ENCODE data around the gene PRKCZ.

PRKCZ gene

GRCh38 chr1:2185880-2186855 lies 136.0 kb downstream of the PRKCZ start:
- in situ Hi-C loops (cut with MboI; ENCODE audit: low sequenced_read_pairs) = no loop called here

DNA sequence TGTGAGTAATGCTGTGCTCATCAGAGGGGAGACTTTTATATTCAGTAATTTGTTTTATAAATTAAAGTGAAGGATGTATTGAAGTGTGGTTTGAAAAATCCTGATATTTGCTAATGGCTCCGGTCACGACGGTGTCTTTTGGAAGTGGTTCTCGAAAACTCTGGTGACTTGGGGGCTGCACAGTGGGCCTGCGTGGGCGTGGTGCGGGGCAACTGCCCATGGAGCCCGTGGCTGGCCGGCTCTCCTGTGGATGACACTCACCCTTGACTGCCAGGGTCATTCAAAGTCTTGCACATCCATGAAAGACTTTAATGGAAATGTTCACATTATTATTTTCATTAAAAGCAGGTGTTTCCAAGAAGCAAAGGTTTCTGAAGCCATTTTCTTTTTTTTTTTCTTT lies 136.7 kb downstream of the PRKCZ start:
- in situ Hi-C loops (cut with MboI; ENCODE audit: low sequenced_read_pairs) = no loop called here

DNA sequence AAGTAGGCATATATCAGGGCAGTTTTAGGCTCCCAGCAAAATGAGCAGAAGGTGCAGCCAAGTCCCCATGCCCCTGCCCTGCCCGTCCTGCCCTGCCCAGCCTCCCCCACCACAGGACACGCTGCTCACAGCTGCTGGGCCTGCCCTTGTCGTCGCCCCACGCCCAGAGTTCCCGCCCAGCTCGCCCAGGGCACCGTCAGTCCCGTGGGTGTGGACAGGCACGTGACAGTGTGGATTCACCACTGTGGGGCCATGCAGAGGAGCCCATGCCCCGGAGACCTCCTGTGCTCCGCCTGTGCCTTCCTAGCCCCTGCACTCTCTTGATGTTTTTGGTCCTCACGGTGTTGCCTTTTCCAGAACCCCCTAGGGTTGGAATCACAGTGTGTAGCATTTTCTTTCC lies 137.4 kb downstream of the PRKCZ start:
- in situ Hi-C loops (cut with MboI; ENCODE audit: low sequenced_read_pairs) = no loop called here

DNA sequence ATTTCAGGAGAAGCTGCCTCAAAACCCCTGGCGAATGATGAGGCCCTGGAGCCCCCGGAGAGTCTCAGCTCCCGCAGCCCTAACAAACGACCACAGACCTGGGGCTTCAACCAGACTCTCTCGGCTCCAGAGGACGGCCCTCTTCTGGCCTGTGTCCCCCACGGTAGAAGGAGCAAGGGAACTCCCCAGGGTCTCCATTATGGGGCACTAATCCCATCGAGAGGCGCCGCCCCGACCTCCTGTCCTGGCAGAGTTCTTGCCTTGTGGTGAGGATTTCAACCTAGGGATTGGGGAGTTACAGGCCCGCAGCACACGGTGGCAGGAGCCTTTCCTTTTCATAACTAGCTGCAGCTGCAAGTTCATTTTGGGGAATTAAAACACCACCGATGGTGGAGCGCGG lies 138.1 kb downstream of the PRKCZ start:
- in situ Hi-C loops (cut with MboI; ENCODE audit: low sequenced_read_pairs) = no loop called here

GRCh38 chr1:2189459-2190425 lies 139.5 kb downstream of the PRKCZ start:
- in situ Hi-C loops (cut with MboI; ENCODE audit: low sequenced_read_pairs) = no loop called here

DNA sequence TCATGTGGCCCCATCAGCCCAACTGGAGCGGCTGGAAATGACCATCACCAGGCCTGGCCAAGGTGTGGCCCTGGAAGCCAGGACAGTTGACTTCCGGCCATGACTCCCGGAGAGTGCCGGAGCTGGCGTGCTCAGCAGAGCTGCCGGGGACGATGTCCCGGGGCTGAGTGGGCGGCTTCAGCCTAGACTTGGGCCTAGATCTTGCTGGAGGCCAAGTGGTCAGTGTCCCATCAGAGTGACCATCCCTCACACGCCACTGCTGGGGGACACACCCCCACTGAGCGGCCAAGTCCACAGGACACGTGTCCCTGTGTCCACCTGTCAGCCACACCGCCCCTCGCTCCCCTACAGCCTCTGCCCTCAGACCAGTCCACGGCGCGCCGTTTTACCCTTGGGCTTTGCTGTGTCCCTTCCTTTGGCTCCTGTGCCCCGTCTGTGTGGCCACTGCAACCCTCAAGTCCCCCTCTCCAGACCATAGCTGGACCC lies 140.3 kb downstream of the PRKCZ start:
- in situ Hi-C loops (cut with MboI; ENCODE audit: low sequenced_read_pairs) = no loop called here

- in situ Hi-C loops (cut with MboI; ENCODE audit: low sequenced_read_pairs) = no loop called here
Measured at GRCh38 chr1:2192031-2192995, 142.1 kb downstream of the PRKCZ start.

DNA sequence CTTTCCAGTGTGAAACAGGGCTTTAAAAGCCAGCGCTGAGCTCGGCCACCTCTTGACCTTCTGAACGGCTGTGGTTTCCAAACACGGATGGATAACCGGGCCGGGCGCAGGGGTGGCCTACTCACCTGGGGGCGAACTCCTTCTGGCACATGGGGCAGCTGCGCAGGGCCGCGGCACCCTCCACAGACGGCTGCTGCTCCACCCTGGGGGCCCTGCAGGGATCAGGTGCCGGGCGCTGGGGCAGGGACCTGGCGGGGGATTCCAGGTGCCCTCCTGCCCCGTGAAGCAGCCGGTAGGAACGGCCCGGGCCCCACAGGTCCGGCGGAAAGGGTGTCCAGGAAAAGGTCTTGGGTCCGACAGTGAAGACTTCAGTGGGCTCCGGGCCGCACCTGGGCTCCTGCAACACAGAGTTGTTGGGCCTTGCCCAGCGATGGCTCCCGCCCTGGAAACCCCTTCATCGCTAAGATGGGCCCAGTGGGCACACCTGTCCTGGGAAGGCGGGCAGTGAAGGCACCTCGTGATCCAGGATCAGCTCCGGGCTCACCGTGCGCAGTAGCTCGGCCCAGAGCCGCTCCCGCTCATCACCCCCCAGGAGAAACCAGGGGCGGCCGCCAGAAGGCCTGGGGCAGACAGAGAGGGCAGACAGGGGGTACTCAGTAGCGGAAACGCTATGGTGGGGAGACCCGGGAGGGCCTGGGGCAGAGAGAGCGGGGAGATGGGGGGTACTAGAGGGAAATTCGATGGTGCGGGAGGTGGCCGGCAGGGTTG lies 143.5 kb downstream of the PRKCZ start:
- in situ Hi-C loops (cut with MboI; ENCODE audit: low sequenced_read_pairs) = no loop called here

- in situ Hi-C loops (cut with MboI; ENCODE audit: low sequenced_read_pairs) = no loop called here
Measured at GRCh38 chr1:2194319-2194897, 144.2 kb downstream of the PRKCZ start, which contains the start of gene FAAP20. Gene FAAP20 (minus strand): TSS chr1:2194772. CDS start chr1:2194749, 23 bp downstream.

DNA sequence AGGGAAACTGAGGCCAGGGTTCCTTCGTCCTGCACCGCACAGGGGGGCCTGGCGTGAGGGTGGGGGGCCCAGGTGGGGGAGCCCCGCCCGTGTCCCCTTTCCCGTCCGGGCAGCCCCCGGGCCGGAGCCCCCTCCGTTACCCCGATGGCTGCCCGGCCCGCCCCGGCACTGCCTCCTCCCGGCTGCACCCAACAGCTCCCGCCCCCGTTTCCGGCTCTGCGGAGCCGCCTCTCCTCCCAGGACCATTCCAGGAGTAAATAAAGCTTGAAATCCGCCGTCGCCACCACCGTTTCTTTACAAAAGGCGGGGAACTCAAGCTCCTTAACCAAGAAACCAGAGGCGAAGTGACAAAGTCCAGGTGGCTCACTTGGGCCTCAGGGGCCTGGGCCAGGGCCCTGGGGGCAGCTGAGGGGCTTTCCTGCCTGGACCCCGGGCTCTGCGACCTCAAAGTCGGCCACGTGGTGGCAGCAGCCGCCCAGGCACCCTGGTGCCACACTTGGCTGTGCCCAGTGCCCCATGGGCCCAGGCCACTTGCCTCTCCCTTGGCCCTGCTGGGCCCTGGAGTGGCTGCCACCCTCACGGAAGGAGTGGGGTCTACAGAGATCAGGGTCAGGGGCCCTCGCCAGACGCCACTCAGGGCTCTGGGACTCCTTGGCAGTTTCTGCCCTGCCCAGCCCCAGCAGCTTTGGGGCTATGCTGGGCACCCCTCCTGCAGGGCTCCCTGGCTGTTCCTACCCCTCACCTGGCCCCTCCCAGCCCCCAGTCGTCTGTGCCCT lies 144.9 kb downstream of the PRKCZ start:
- in situ Hi-C loops (cut with MboI; ENCODE audit: low sequenced_read_pairs) = no loop called here

- in situ Hi-C loops (cut with MboI; ENCODE audit: low sequenced_read_pairs) = no loop called here
Measured at GRCh38 chr1:2195785-2196184, 145.6 kb downstream of the PRKCZ start.

DNA sequence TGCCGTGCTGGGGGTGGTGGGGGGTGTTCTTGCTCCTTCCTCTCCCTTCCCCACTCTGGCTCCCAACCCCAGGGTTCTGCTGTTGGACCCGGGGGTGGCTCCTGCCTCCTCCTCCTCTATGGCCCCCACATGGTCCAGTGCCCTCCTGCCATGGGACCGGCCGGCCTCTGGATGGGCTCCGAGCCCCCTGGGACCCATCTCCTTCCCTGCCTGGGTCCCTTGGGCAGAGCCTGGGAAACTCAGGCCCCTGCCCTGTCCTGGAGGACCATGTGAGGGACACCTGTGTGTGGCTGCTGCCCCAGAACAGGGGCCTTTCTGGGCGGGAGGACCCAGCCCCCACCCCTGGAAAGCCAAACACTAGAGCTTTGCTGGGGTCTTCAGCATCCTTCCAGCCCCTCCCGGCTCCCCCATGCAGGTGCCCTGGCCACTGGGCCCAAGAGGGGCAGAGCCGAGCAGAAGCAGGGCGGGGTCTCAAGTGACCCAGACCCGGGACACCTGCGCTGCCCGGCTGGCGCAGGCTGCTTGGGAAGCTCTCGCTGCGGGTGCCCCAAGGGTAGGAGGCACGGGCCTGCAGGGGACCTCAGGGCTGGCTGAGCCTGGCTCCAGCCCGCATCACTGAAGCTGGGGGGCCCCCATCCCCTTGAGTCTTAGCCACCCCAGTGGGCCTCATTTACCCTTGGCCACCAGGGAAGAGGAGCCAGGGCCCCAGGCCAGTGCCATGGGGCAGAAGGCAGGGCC lies 146.9 kb downstream of the PRKCZ start:
- in situ Hi-C loops (cut with MboI; ENCODE audit: low sequenced_read_pairs) = no loop called here

DNA sequence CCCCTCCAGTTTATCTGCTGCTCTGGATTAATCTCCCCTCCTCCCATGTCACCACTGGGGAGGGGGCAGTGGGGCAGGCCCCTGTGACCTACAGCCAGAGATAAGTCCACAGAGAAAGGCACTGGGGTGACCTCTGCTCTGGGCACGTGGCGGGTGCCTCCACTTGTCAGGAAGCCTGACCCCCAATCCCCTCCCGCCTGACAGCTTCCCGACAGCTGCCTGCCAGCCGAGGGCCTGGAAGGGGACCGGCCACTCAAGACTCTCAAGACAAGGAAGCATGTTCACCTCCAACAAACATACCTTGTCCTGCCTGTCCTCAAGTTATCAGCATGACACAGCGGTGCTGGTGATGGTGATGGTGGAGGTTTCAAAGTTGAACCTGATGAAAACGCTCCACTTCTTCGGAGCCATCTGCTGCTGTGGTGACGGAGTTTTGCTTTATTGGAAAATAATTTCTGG lies 147.5 kb downstream of the PRKCZ start:
- in situ Hi-C loops (cut with MboI; ENCODE audit: low sequenced_read_pairs) = no loop called here

DNA sequence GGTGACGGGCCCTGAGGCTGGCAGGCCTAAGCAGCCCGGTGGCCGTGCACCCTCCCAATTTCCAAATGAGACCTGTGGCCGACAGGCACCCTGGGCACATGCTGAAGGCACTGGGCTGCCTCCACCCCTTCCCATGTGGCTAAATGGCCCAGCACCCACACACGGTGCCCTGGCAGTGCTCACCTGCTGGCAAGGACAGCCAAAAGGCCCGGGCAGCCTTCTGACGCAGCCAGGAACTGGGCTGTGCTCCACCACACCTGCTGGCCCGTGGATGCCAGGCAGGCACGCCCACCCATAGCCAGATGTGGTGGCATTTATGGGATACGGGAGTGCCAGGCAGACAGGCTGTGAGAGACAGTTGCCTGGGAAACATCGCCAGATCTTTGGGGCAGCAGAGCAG lies 148.4 kb downstream of the PRKCZ start:
- in situ Hi-C loops (cut with MboI; ENCODE audit: low sequenced_read_pairs) = no loop called here

DNA sequence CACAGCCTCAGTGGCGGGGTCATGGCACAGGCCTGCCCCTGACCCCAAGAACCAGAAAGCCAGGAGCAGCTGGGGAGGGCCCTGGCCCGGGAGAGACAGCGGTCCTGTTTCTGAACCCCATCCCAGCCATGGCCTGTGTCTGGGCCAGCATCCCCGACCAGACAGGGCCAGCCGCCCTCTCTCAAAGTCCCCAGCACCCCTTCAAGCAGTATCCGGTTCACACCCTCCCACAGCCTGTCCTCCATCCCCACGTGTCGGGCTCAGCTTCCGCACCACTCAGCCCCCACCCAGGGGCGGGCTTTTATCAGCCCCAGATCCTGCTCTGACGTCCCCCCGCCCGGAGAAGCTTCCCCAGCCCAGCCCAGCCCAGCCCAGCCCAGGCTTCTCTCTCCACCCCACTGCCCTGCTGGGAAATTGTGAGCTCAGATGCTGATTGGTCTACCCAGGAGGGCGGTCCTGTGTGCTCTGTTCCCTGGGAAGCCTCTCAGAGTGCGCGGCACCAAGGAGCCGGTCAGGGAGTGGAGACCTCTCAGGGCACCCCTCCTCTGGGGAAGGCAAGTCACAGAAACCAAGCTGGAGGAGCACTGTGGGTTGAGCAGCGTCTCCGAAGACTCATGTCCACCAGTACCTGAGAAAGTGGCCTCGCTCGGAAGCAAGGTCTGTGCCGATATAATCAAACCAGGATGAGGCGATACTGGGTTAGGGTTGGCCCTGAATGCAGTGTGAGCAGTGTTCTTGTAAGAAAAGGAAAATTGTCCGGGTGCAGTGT lies 149.0 kb downstream of the PRKCZ start:
- in situ Hi-C loops (cut with MboI; ENCODE audit: low sequenced_read_pairs) = no loop called here

DNA sequence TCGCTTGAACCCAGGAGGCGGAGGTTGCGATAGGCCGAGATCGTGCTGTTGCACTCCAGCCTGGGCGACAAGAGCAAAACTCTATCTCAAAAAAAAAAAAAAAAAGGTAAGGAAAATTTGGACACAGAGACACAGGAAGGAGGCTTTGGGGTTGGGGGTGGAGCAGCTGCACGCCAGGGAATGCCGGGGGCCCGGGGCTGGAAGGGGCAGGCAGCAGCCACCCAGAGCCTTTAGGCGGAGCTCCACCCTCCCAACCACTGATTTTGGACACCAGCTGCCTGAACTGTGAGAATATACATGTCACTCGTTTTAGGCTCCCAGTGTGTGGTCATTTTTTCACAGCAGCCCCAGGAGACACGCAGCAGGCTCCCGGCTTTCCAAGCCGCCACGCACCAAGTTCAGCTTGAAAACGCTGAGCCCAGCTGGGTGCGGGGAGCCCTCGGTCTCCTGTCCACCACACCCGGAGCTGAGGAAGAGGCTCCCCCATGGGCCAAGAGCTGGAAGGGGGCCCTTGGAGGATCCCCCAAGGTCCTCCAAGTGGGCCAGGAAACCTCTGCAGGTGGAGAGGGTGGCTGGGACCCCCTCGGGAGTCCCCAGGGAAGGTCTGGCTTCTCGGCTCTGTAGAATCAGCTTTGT lies 150.2 kb downstream of the PRKCZ start:
- in situ Hi-C loops (cut with MboI; ENCODE audit: low sequenced_read_pairs) = no loop called here

Data from hTERT RPE-1 (cell line).